ENCODE results near the gene NKG7.

Gene NKG7

GRCh38 chr19:51357952-51358351 lies 14.5 kb downstream of the NKG7 start:
- no peak for DNase-seq

GRCh38 chr19:51356159-51356801 lies 16.2 kb downstream of the NKG7 start:
- no peak for DNase-seq

GRCh38 chr19:51354742-51355148 lies 17.7 kb downstream of the NKG7 start:
- peak; percentile 6 to 63 (median 46) for DNase-seq

- no peak for DNase-seq
These were observed 18.2 kb downstream of the NKG7 start for GRCh38 chr19:51354103-51354741.

GRCh38 chr19:51352783-51353360 lies 19.6 kb downstream of the NKG7 start:
- DNase-seq = no peak

- DNase-seq = no peak
These were observed 21.0 kb downstream of the NKG7 start for GRCh38 chr19:51351266-51351990.

GRCh38 chr19:51347209-51347928 lies 25.1 kb downstream of the NKG7 start:
- no peak for DNase-seq

GRCh38 chr19:51346742-51347141 lies 25.7 kb downstream of the NKG7 start:
- DNase-seq = no peak

GRCh38 chr19:51345076-51345620 lies 27.3 kb downstream of the NKG7 start:
- no peak for DNase-seq

GRCh38 chr19:51342631-51343569 lies 29.6 kb downstream of the NKG7 start:
- no peak for DNase-seq

- DNase-seq = no peak
These were observed 30.4 kb downstream of the NKG7 start, which contains the start of gene VSIG10L for GRCh38 chr19:51341976-51342580. TSS of gene VSIG10L (minus strand) at chr19:51342139. CDS start at chr19:51342124, 15 bp downstream.

- DNase-seq = peak in 1 of 6 experiments; percentile 6
These were observed 31.4 kb downstream of the NKG7 start for GRCh38 chr19:51341066-51341465.

- peak; percentile 36 to 86 (median 69) for DNase-seq
These were observed 32.5 kb downstream of the NKG7 start for GRCh38 chr19:51339687-51340656.

- no peak for DNase-seq
These were observed 33.2 kb downstream of the NKG7 start for GRCh38 chr19:51339313-51339686.

GRCh38 chr19:51338563-51339312 lies 33.7 kb downstream of the NKG7 start:
- DNase-seq = peak; percentile 66 to 91 (median 78)

- no peak for DNase-seq
These were observed 34.4 kb downstream of the NKG7 start for GRCh38 chr19:51337861-51338562.

GRCh38 chr19:51337141-51337860 lies 35.2 kb downstream of the NKG7 start:
- DNase-seq = no peak

Measured in stimulated activated naive CD4-positive, alpha-beta T cell (primary cell).